ENCODE data around the gene DOC2B.

Gene DOC2B

GRCh38 chr17:158379-158778, 23.1 kb downstream of the DOC2B start:
- Histone ChIP-seq H2AFZ (ENCODE audit: insufficient read depth, low read length, poor library complexity) (no peak overlapping the region), H3K23ac (ENCODE audit: low read length) (no peak overlapping the region), H3K9me3 (ENCODE audit: insufficient read depth, low read depth, low read length) (peaks cover 3% of the 10 kb centered on the region), H3K36me3 (ENCODE audit: control insufficient read depth in 1 of 2, insufficient read depth in 2 of 2, low read length in 2 of 2) (no peaks in the 10 kb centered on the region), H3K14ac (ENCODE audit: low read length) (no peak overlapping the region), H3K27ac (ENCODE audit: low read depth, low read length) (no peak overlapping the region), H3K4ac (ENCODE audit: low read depth, low read length) (no peak overlapping the region), H4K12ac (ENCODE audit: low read depth, low read length) (no peak overlapping the region), H3K79me2 (ENCODE audit: control insufficient read depth, insufficient read depth, low read length, poor library complexity) (no peaks in the 10 kb centered on the region), H3K4me2 (ENCODE audit: low read length) (no peak overlapping the region), H2BK5ac (ENCODE audit: low read depth, low read length, poor library complexity) (no peak overlapping the region), H3K4me3 (ENCODE audit: low read depth, low read length) (no peak overlapping the region), H3K18ac (ENCODE audit: low read length) (no peak overlapping the region), H4K91ac (ENCODE audit: low read depth, low read length) (no peak overlapping the region), H3K9ac (ENCODE audit: low read length) (no peak overlapping the region), H3K4me1 (ENCODE audit: control insufficient read depth in 1 of 2, insufficient read depth in 2 of 2, low read length in 2 of 2) (no peaks in the 10 kb centered on the region), H3K79me1 (ENCODE audit: low read length) (no peaks in the 10 kb centered on the region), H3K27me3 (ENCODE audit: insufficient read depth, low read length) (no peaks in the 10 kb centered on the region), H4K8ac (ENCODE audit: low read depth, low read length) (no peak overlapping the region), H2BK12ac (ENCODE audit: low read length) (no peak overlapping the region), H2AK5ac (ENCODE audit: low read length) (no peak overlapping the region), H2BK120ac (ENCODE audit: insufficient read depth, low read length, poor library complexity) (no peak overlapping the region)
- no CpG with 5 or more reads among the region's 7 CpGs for WGBS (ENCODE audit: extremely low coverage, insufficient coverage, insufficient read length)
- no peak for DNase-seq

- Histone ChIP-seq H3K4ac (ENCODE audit: low read depth, low read length) (no peak overlapping the region), H3K27ac (ENCODE audit: low read depth, low read length) (no peak overlapping the region), H3K23ac (ENCODE audit: low read length) (no peak overlapping the region), H4K12ac (ENCODE audit: low read depth, low read length) (no peak overlapping the region), H2BK5ac (ENCODE audit: low read depth, low read length, poor library complexity) (no peak overlapping the region), H3K4me1 (ENCODE audit: control insufficient read depth in 1 of 2, insufficient read depth in 2 of 2, low read length in 2 of 2) (no peaks in the 10 kb centered on the region), H3K36me3 (ENCODE audit: control insufficient read depth in 1 of 2, insufficient read depth in 2 of 2, low read length in 2 of 2) (no peaks in the 10 kb centered on the region), H3K9ac (ENCODE audit: low read length) (no peak overlapping the region), H3K9me3 (ENCODE audit: insufficient read depth, low read depth, low read length) (peaks cover 3% of the 10 kb centered on the region), H4K8ac (ENCODE audit: low read depth, low read length) (no peak overlapping the region), H4K91ac (ENCODE audit: low read depth, low read length) (no peak overlapping the region), H2AK5ac (ENCODE audit: low read length) (no peak overlapping the region), H3K79me1 (ENCODE audit: low read length) (no peaks in the 10 kb centered on the region), H3K14ac (ENCODE audit: low read length) (no peak overlapping the region), H3K79me2 (ENCODE audit: control insufficient read depth, insufficient read depth, low read length, poor library complexity) (no peaks in the 10 kb centered on the region), H2BK120ac (ENCODE audit: insufficient read depth, low read length, poor library complexity) (no peak overlapping the region), H2BK12ac (ENCODE audit: low read length) (no peak overlapping the region), H3K4me2 (ENCODE audit: low read length) (no peak overlapping the region), H3K18ac (ENCODE audit: low read length) (no peak overlapping the region), H3K4me3 (ENCODE audit: low read depth, low read length) (no peak overlapping the region), H3K27me3 (ENCODE audit: insufficient read depth, low read length) (no peaks in the 10 kb centered on the region), H2AFZ (ENCODE audit: insufficient read depth, low read length, poor library complexity) (no peak overlapping the region)
- no CpG with 5 or more reads among the region's 4 CpGs for WGBS (ENCODE audit: extremely low coverage, insufficient coverage, insufficient read length)
- no peak for DNase-seq
These were observed 23.5 kb downstream of the DOC2B start for GRCh38 chr17:157901-158300.

- WGBS (ENCODE audit: extremely low coverage, insufficient coverage, insufficient read length): no CpG with 5 or more reads among the region's 19 CpGs
- DNase-seq: no peak
- no peaks in the 10 kb centered on the region for H3K4me1 ChIP-seq (ENCODE audit: control insufficient read depth in 1 of 2, insufficient read depth in 2 of 2, low read length in 2 of 2)
These were observed 24.5 kb downstream of the DOC2B start for GRCh38 chr17:156946-157345.

GRCh38 chr17:156094-156621, 25.3 kb downstream of the DOC2B start:
- Histone ChIP-seq H3K79me2 (ENCODE audit: control insufficient read depth, insufficient read depth, low read length, poor library complexity) (no peaks in the 10 kb centered on the region), H4K91ac (ENCODE audit: low read depth, low read length) (no peak overlapping the region), H3K79me1 (ENCODE audit: low read length) (no peaks in the 10 kb centered on the region), H2AK5ac (ENCODE audit: low read length) (no peak overlapping the region), H3K9ac (ENCODE audit: low read length) (no peak overlapping the region), H2BK120ac (ENCODE audit: insufficient read depth, low read length, poor library complexity) (no peak overlapping the region), H3K4me2 (ENCODE audit: low read length) (no peak overlapping the region), H3K36me3 (ENCODE audit: control insufficient read depth in 1 of 2, insufficient read depth in 2 of 2, low read length in 2 of 2) (no peaks in the 10 kb centered on the region), H3K27me3 (ENCODE audit: insufficient read depth, low read length) (no peaks in the 10 kb centered on the region), H3K4me3 (ENCODE audit: low read depth, low read length) (no peak overlapping the region), H3K18ac (ENCODE audit: low read length) (no peak overlapping the region), H3K27ac (ENCODE audit: low read depth, low read length) (no peak overlapping the region), H3K23ac (ENCODE audit: low read length) (no peak overlapping the region), H3K4ac (ENCODE audit: low read depth, low read length) (no peak overlapping the region), H2BK12ac (ENCODE audit: low read length) (no peak overlapping the region), H4K12ac (ENCODE audit: low read depth, low read length) (no peak overlapping the region), H2BK5ac (ENCODE audit: low read depth, low read length, poor library complexity) (no peak overlapping the region), H2AFZ (ENCODE audit: insufficient read depth, low read length, poor library complexity) (no peak overlapping the region), H3K14ac (ENCODE audit: low read length) (no peak overlapping the region), H4K8ac (ENCODE audit: low read depth, low read length) (no peak overlapping the region), H3K4me1 (ENCODE audit: control insufficient read depth in 1 of 2, insufficient read depth in 2 of 2, low read length in 2 of 2) (no peaks in the 10 kb centered on the region), H3K9me3 (ENCODE audit: insufficient read depth, low read depth, low read length) (peaks cover 3% of the 10 kb centered on the region)
- DNase-seq: no peak
- no CpG with 5 or more reads among the region's 28 CpGs for WGBS (ENCODE audit: extremely low coverage, insufficient coverage, insufficient read length)

More at GRCh38 chr17:156946-157345, 24.5 kb downstream of the DOC2B start:
- Histone ChIP-seq H2BK12ac (ENCODE audit: low read length) (no peak overlapping the region), H3K4me3 (ENCODE audit: low read depth, low read length) (no peak overlapping the region), H3K4ac (ENCODE audit: low read depth, low read length) (no peak overlapping the region), H2AFZ (ENCODE audit: insufficient read depth, low read length, poor library complexity) (no peak overlapping the region), H3K18ac (ENCODE audit: low read length) (no peak overlapping the region), H3K23ac (ENCODE audit: low read length) (no peak overlapping the region), H3K27ac (ENCODE audit: low read depth, low read length) (no peak overlapping the region), H3K4me2 (ENCODE audit: low read length) (no peak overlapping the region), H2AK5ac (ENCODE audit: low read length) (no peak overlapping the region), H3K79me1 (ENCODE audit: low read length) (no peaks in the 10 kb centered on the region), H3K14ac (ENCODE audit: low read length) (no peak overlapping the region), H4K12ac (ENCODE audit: low read depth, low read length) (no peak overlapping the region), H2BK5ac (ENCODE audit: low read depth, low read length, poor library complexity) (no peak overlapping the region), H3K9ac (ENCODE audit: low read length) (no peak overlapping the region), H3K36me3 (ENCODE audit: control insufficient read depth in 1 of 2, insufficient read depth in 2 of 2, low read length in 2 of 2) (no peaks in the 10 kb centered on the region), H2BK120ac (ENCODE audit: insufficient read depth, low read length, poor library complexity) (no peak overlapping the region), H3K79me2 (ENCODE audit: control insufficient read depth, insufficient read depth, low read length, poor library complexity) (no peaks in the 10 kb centered on the region), H4K8ac (ENCODE audit: low read depth, low read length) (no peak overlapping the region), H3K27me3 (ENCODE audit: insufficient read depth, low read length) (no peaks in the 10 kb centered on the region), H3K9me3 (ENCODE audit: insufficient read depth, low read depth, low read length) (peaks cover 3% of the 10 kb centered on the region), H4K91ac (ENCODE audit: low read depth, low read length) (no peak overlapping the region)
